IMR-90 (cell line): ENCODE results near the gene SORCS1. TPM values are rescaled to one million over a fixed set of nuclear protein-coding genes. Genes with fewer than 3 reads are reported as not detected.

Experiments
- ATAC-seq: fragments of 200-7000 bp; cut with Tn5 transposase; 2 replicates; pipeline ENCODE4 v1.9.1; 2020; ENCODE audit warnings: low read depth, mild to moderate bottlenecking, moderate library complexity
- BruUV-seq: library from RNA; stranded (reverse); fragments of 400-500 nt; replicated peaks from 2 replicates; lab custom pipeline; 2021; lab: Mats Ljungman, UMichigan
- CTCF ChIA-PET: fragments of 300-600 bp; formaldehyde crosslinking; extraction: SDS; loops from one replicate; lab custom pipeline; 2021; ENCODE audit warnings: antibody characterized with exemption; lab: Yijun Ruan, JAX
- POLR2A ChIA-PET: fragments of 300-600 bp; sonication (Branson Sonifier 250); formaldehyde crosslinking; loops from one replicate; lab custom pipeline; 2022; ENCODE audit warnings: antibody characterized with exemption; ENCODE audit not compliant: unreplicated experiment; lab: Charles Lee
- DNase-seq: peaks from one replicate; pipeline ENCODE4 v3.0.0; 2013
- H2AFZ ChIP-seq: replicated peaks from 2 replicates; pipeline ENCODE3; 2013; ENCODE audit warnings: low read length, mild to moderate bottlenecking; ENCODE audit not compliant: poor library complexity
- H2AK5ac ChIP-seq: 2 replicates; pipeline ENCODE4 v1.6.1; 2013; ENCODE audit warnings: low read depth, low read length, inconsistent platforms
- H2AK9ac ChIP-seq: replicated peaks from 2 replicates; pipeline ENCODE3; 2013; ENCODE audit warnings: mild to moderate bottlenecking, low read depth, low read length, moderate library complexity; ENCODE audit not compliant: poor library complexity
- H2BK120ac ChIP-seq: 2 replicates; pipeline ENCODE4 v1.6.1; 2013; ENCODE audit warnings: low read depth, low read length, inconsistent platforms
- H2BK15ac ChIP-seq: 3 replicates; pipeline ENCODE4 v1.6.1; 2013; ENCODE audit warnings: low read depth, low read length, inconsistent platforms
- H2BK20ac ChIP-seq: 2 replicates; pipeline ENCODE4 v1.6.1; 2013; ENCODE audit warnings: low read depth, mild to moderate bottlenecking, inconsistent platforms, low read length, moderate library complexity
- H2BK5ac ChIP-seq: 2 replicates; pipeline ENCODE4 v1.6.1; 2013; ENCODE audit warnings: mild to moderate bottlenecking, low read depth, low read length, inconsistent platforms; ENCODE audit not compliant: poor library complexity, severe bottlenecking
- H3K14ac ChIP-seq: replicated peaks from 2 replicates; pipeline ENCODE4 v1.6.1; 2013; ENCODE audit warnings: low read depth, low read length, inconsistent platforms
- H3K18ac ChIP-seq: 2 replicates; pipeline ENCODE4 v1.6.1; 2013; ENCODE audit warnings: low read depth, low read length, control low read depth
- H3K23ac ChIP-seq: 2 replicates; pipeline ENCODE4 v1.6.1; 2013; ENCODE audit warnings: low read depth, low read length, inconsistent platforms
- H3K27ac ChIP-seq: 2 replicates; pipeline ENCODE4 v1.5.1; 2013; ENCODE audit warnings: mild to moderate bottlenecking, control low read depth, low read length; ENCODE audit not compliant: insufficient read depth
- H3K27me3 ChIP-seq: 2 replicates; pipeline ENCODE4 v1.6.1; 2013; ENCODE audit warnings: low read length; ENCODE audit not compliant: control insufficient read depth, insufficient read depth
- H3K36me3 ChIP-seq: 2 replicates; pipeline ENCODE4 v1.6.1; 2013; ENCODE audit warnings: low read length, mixed read lengths; ENCODE audit not compliant: control insufficient read depth, insufficient read depth
- H3K4ac ChIP-seq: 2 replicates; pipeline ENCODE4 v1.6.1; 2013; ENCODE audit warnings: low read depth, low read length, inconsistent platforms
- H3K4me1 ChIP-seq: 2 replicates; pipeline ENCODE4 v1.6.1; 2013; ENCODE audit warnings: low read length, mixed read lengths; ENCODE audit not compliant: control insufficient read depth, insufficient read depth
- H3K4me2 ChIP-seq: 2 replicates; pipeline ENCODE4 v1.6.1; 2013; ENCODE audit warnings: low read depth, mild to moderate bottlenecking, control low read depth, low read length, moderate library complexity
- H3K4me3 ChIP-seq: 2 replicates; pipeline ENCODE4 v1.5.1; 2013; ENCODE audit warnings: low read depth, mild to moderate bottlenecking, control low read depth, low read length, moderate library complexity; ENCODE audit not compliant: insufficient read depth
- H3K56ac ChIP-seq: 2 replicates; pipeline ENCODE4 v1.6.1; 2013; ENCODE audit warnings: low read length, inconsistent platforms; ENCODE audit not compliant: insufficient read depth; ENCODE audit errors: extremely low read depth
- H3K79me1 ChIP-seq, 2 experiments: 2 replicates each; pipeline ENCODE4 v1.6.1; 2013; ENCODE audit warnings: low read length in 2 of 2, inconsistent platforms in 1 of 2, low read depth in 1 of 2
- H3K9ac ChIP-seq: 2 replicates; pipeline ENCODE4 v1.6.1; 2013; ENCODE audit warnings: low read depth, low read length, control low read depth
- H3K9me1 ChIP-seq: 2 replicates; pipeline ENCODE4 v1.6.1; 2013; ENCODE audit warnings: low read length, inconsistent platforms; ENCODE audit not compliant: insufficient read depth
- H3K9me3 ChIP-seq: 2 replicates; pipeline ENCODE4 v1.6.1; 2013; ENCODE audit warnings: low read length; ENCODE audit not compliant: control insufficient read depth, insufficient read depth
- H4K20me1 ChIP-seq: 2 replicates; pipeline ENCODE4 v1.6.1; 2013; ENCODE audit warnings: low read length, inconsistent platforms; ENCODE audit not compliant: insufficient read depth
- H4K5ac ChIP-seq: 2 replicates; pipeline ENCODE4 v1.6.1; 2013; ENCODE audit warnings: mild to moderate bottlenecking, low read depth, low read length, control low read depth
- H4K8ac ChIP-seq, 2 experiments: 2 replicates each; pipeline ENCODE4 v1.6.1; 2013; ENCODE audit warnings: low read depth in 2 of 2, low read length in 2 of 2, control low read depth in 1 of 2, inconsistent platforms in 1 of 2
- H4K91ac ChIP-seq: 2 replicates; pipeline ENCODE4 v1.6.1; 2013; ENCODE audit warnings: low read depth, low read length, inconsistent platforms; ENCODE audit not compliant: insufficient read depth
- BHLHE40 ChIP-seq: fragments of 150-350 bp; IDR thresholded peaks from 2 replicates; pipeline ENCODE4 v1.6.1; 2016; ENCODE audit warnings: mild to moderate bottlenecking, low read depth, low read length
- CEBPB ChIP-seq: IDR thresholded peaks from 2 replicates; pipeline ENCODE4 v1.6.1; 2012; ENCODE audit warnings: low read depth, low read length, improper control_type of control experiment
- CHD1 ChIP-seq: IDR thresholded peaks from 2 replicates; pipeline ENCODE4 v1.6.1; 2012; ENCODE audit warnings: low read depth, low read length, improper control_type of control experiment
- CTCF ChIP-seq: conservative IDR thresholded peaks from 2 replicates; pipeline ENCODE4 v1.5.1; 2012; ENCODE audit warnings: mild to moderate bottlenecking, low read depth, low read length, improper control_type of control experiment
- ELK1 ChIP-seq: fragments of 150-350 bp; IDR thresholded peaks from 2 replicates; pipeline ENCODE4 v1.6.1; 2016; ENCODE audit warnings: low read depth, mild to moderate bottlenecking, low read length, moderate library complexity, borderline replicate concordance
- FOS ChIP-seq: fragments of 150-350 bp; IDR thresholded peaks from 2 replicates; pipeline ENCODE4 v1.6.1; 2016; ENCODE audit warnings: low read depth, low read length
- MAFK ChIP-seq: IDR thresholded peaks from 2 replicates; pipeline ENCODE4 v1.6.1; 2012; ENCODE audit warnings: low read depth, low read length, improper control_type of control experiment
- MAZ ChIP-seq: IDR thresholded peaks from 2 replicates; pipeline ENCODE4 v1.6.1; 2012; ENCODE audit warnings: low read depth, mild to moderate bottlenecking, low read length, improper control_type of control experiment, moderate library complexity, borderline replicate concordance
- MXI1 ChIP-seq: IDR thresholded peaks from 2 replicates; pipeline ENCODE4 v1.6.1; 2012; ENCODE audit warnings: low read depth, mild to moderate bottlenecking, low read length, moderate library complexity, borderline replicate concordance
- NFE2L2 ChIP-seq: fragments of 150-350 bp; IDR thresholded peaks from 2 replicates; pipeline ENCODE4 v1.6.1; 2016; ENCODE audit warnings: low read depth, mild to moderate bottlenecking, low read length
- POLR2A ChIP-seq: IDR thresholded peaks from 2 replicates; pipeline ENCODE4 v1.6.1; 2012; ENCODE audit warnings: mild to moderate bottlenecking, low read depth, low read length
- RAD21 ChIP-seq: IDR thresholded peaks from 2 replicates; pipeline ENCODE4 v1.6.1; 2012; ENCODE audit warnings: low read length, improper control_type of control experiment
- RCOR1 ChIP-seq: IDR thresholded peaks from 2 replicates; pipeline ENCODE4 v1.6.1; 2012; ENCODE audit warnings: mild to moderate bottlenecking, low read length, improper control_type of control experiment; ENCODE audit not compliant: insufficient replicate concordance
- RFX5 ChIP-seq: IDR thresholded peaks from 2 replicates; pipeline ENCODE4 v1.8.0; 2012; ENCODE audit warnings: low read depth, mild to moderate bottlenecking, low read length, moderate library complexity
- SMC3 ChIP-seq: fragments of 150-350 bp; IDR thresholded peaks from 2 replicates; pipeline ENCODE4 v1.6.1; 2016; ENCODE audit warnings: low read depth, mild to moderate bottlenecking, antibody characterized with exemption, low read length, moderate library complexity
- USF2 ChIP-seq: fragments of 150-350 bp; IDR thresholded peaks from 2 replicates; pipeline ENCODE4 v1.6.1; 2017; ENCODE audit warnings: mild to moderate bottlenecking, antibody characterized with exemption, low read length, low read depth
- WGBS, 2 experiments: methylation state at CpG; one replicate each; pipeline versions ENCODE4 v1.1.5 to v1.1.7; 2013; ENCODE audit warnings: missing lambda C conversion rate in 2 of 2; ENCODE audit not compliant: insufficient read length in 1 of 2; ENCODE audit errors: extremely low coverage in 2 of 2; 5-methylcytosine and 5-hydroxymethylcytosine counted together
- dilution Hi-C: fragments of 300-500 bp; cut with HindIII; formaldehyde crosslinking; loops from one replicate; pipeline ENCODE4 v1.14.3; 2018; ENCODE audit warnings: low sequenced_read_pairs; ENCODE audit not compliant: unreplicated experiment
- in situ Hi-C: fragments of 300-500 bp; cut with MboI; formaldehyde crosslinking; loops from 3 replicates; pipeline ENCODE4 v1.14.3; 2019; ENCODE audit warnings: low sequenced_read_pairs, inconsistent platforms, mixed read lengths
- intact Hi-C: fragments of 100-400 bp; cut with micrococcal nuclease; formaldehyde crosslinking; loops from 2 replicates; pipeline ENCODE4 v1.10.0; 2022
- polyA plus RNA-seq, 3 experiments: library from polyadenylated mRNA; depleted of rRNA; stranded (reverse); fragments of >200 nt; gene quantifications; 2 replicates each; pipeline ENCODE4 v1.2.3, GENCODE V29; 2012; ENCODE audit warnings: low replicate concordance in 1 of 3
- total RNA-seq: library from RNA; depleted of rRNA; stranded (reverse); fragments of >200 nt; gene quantifications from 2 replicates; pipeline ENCODE4 v1.2.3, GENCODE V29; 2012

The SORCS1 gene
- total and polyA plus RNA-seq, 2 of the 4 experiments (the other 2 are of a cell fraction) = under 0.01 TPM; not detected in 1

- Histone ChIP-seq H4K8ac (no peak overlapping the region), H4K20me1 (no peaks in the 10 kb centered on the region), H3K9ac (no peak overlapping the region), H2AK5ac (no peak overlapping the region), H3K56ac (no peak overlapping the region), H2AFZ (no peak overlapping the region), H2BK15ac (no peak overlapping the region), H3K79me1 (no peaks in the 10 kb centered on the region), H3K4me1 (no peaks in the 10 kb centered on the region), H4K91ac (no peak overlapping the region), H3K9me1 (no peaks in the 10 kb centered on the region), H3K23ac (no peak overlapping the region), H3K9me3 (no peaks in the 10 kb centered on the region; the same call in 1 of the 2 replicates), H4K5ac (no peak overlapping the region), H2AK9ac (no peak overlapping the region), H3K36me3 (no peaks in the 10 kb centered on the region), H2BK20ac (no peak overlapping the region), H3K4me2 (no peak overlapping the region), H3K18ac (no peak overlapping the region), H2BK5ac (no peak overlapping the region), H2BK120ac (no peak overlapping the region), H3K4me3 (no peak overlapping the region), H3K27ac (no peak overlapping the region), H3K4ac (no peak overlapping the region), H3K14ac (no peak overlapping the region), H3K27me3 (no peaks in the 10 kb centered on the region)
- TF ChIP-seq SMC3 (no peak), ELK1 (no peak), RCOR1 (no peak), NFE2L2 (no peak), RFX5 (no peak), USF2 (no peak), CTCF (no peak), POLR2A (no peak), RAD21 (no peak), BHLHE40 (no peak), FOS (no peak), MAFK (no peak), CEBPB (no peak), MXI1 (no peak), MAZ (no peak), CHD1 (no peak)
- no TSS peak for BruUV-seq
- in situ Hi-C loops = no loop called here
- ChIA-PET POLR2A (no interaction called here), CTCF (no interaction called here)
- dilution Hi-C loops = no loop called here
- no CpG with 5 or more reads among the region's 1 CpG for WGBS, 2 experiments
- intact Hi-C loops = no loop called here
- DNase-seq (no peak), ATAC-seq (no peak)
Measured at GRCh38 chr10:106799776-106800175, 364.7 kb downstream of the SORCS1 start.
